HepG2 (cell line): Measurements from ENCODE around the gene LGALS4. TPM values are rescaled to one million over a fixed set of nuclear protein-coding genes. Genes with fewer than 3 reads are reported as not detected.

Experiments used
- ARNT2 ChIP-seq: sonication (generic); formaldehyde crosslinking; IDR thresholded peaks from 2 replicates; pipeline ENCODE4 v1.8.0; 2022; ENCODE audit warnings: mild to moderate bottlenecking, low read depth, missing genetic modification reagents, moderate library complexity
- ATF3 ChIP-seq: sonication (generic); formaldehyde crosslinking; IDR thresholded peaks from 2 replicates; pipeline ENCODE4 v1.4.0; 2020; ENCODE audit warnings: missing genetic modification reagents
- CBX2 ChIP-seq, 2 experiments: fragments of 200-600 bp in 1 of 2; sonication (generic); formaldehyde crosslinking in 1 of 2; IDR thresholded peaks; 2 replicates each; pipeline versions ENCODE4 v1.7.0 to v1.8.1; 2018 to 2022; ENCODE audit warnings: low read depth in 2 of 2, low read length in 1 of 2, mild to moderate bottlenecking in 1 of 2, missing genetic modification reagents in 1 of 2
- EZH2 ChIP-seq: conservative IDR thresholded peaks from 2 replicates; pipeline ENCODE4 v1.6.1; 2012; ENCODE audit warnings: mild to moderate bottlenecking, low read depth, low read length, moderate library complexity
- JDP2 ChIP-seq: sonication (generic); formaldehyde crosslinking; IDR thresholded peaks from 2 replicates; pipeline ENCODE4 v1.8.1; 2022; ENCODE audit warnings: missing genetic modification reagents, borderline replicate concordance
- JUNB ChIP-seq: sonication (generic); formaldehyde crosslinking; IDR thresholded peaks from 2 replicates; pipeline ENCODE4 v1.8.0; 2022; ENCODE audit warnings: missing genetic modification reagents, mild to moderate bottlenecking, borderline replicate concordance
- KDM5A ChIP-seq: fragments of 200-600 bp; sonication (generic); IDR thresholded peaks from 2 replicates; pipeline ENCODE4 v1.7.0; 2018; ENCODE audit warnings: antibody characterized with exemption, mild to moderate bottlenecking, low read length, borderline replicate concordance
- KLF9 ChIP-seq: IDR thresholded peaks from 2 replicates; pipeline ENCODE4 v1.6.1; 2016; ENCODE audit warnings: low read depth
- MED1 ChIP-seq: sonication (generic); formaldehyde crosslinking; IDR thresholded peaks from 2 replicates; pipeline ENCODE4 v1.4.0; 2020; ENCODE audit warnings: missing genetic modification reagents
- MTA1 ChIP-seq: sonication (generic); formaldehyde crosslinking; IDR thresholded peaks from 2 replicates; pipeline ENCODE4 v1.4.0; 2020; ENCODE audit warnings: missing genetic modification reagents, mild to moderate bottlenecking, borderline replicate concordance
- NFE2 ChIP-seq: sonication (generic); formaldehyde crosslinking; IDR thresholded peaks from 2 replicates; pipeline ENCODE4 v1.4.0; 2020; ENCODE audit warnings: missing genetic modification reagents
- NFRKB ChIP-seq: fragments of 450-650 bp; IDR thresholded peaks from 2 replicates; pipeline ENCODE4 v1.6.1; 2017
- PAWR ChIP-seq: sonication (generic); formaldehyde crosslinking; IDR thresholded peaks from 2 replicates; pipeline ENCODE4 v1.4.0; 2020; ENCODE audit warnings: missing genetic modification reagents, mild to moderate bottlenecking, borderline replicate concordance
- RBFOX2 ChIP-seq: fragments of 200-400 bp; formaldehyde crosslinking; IDR thresholded peaks from 2 replicates; pipeline ENCODE4 v1.6.1; 2017; ENCODE audit warnings: low read depth, mild to moderate bottlenecking, low read length
- RBM22 ChIP-seq: fragments of 200-400 bp; formaldehyde crosslinking; optimal IDR thresholded peaks from 2 replicates; pipeline ENCODE3; 2017; ENCODE audit warnings: mild to moderate bottlenecking, low read length, moderate library complexity
- RELA ChIP-seq: sonication (generic); formaldehyde crosslinking; IDR thresholded peaks from 2 replicates; pipeline ENCODE4 v1.4.0; 2020; ENCODE audit warnings: missing genetic modification reagents
- SATB2 ChIP-seq: sonication (generic); formaldehyde crosslinking; IDR thresholded peaks from 2 replicates; pipeline ENCODE4 v1.5.0; 2020; ENCODE audit warnings: missing genetic modification reagents
- SKI ChIP-seq: fragments of 450-650 bp; IDR thresholded peaks from one replicate; pipeline ENCODE4 v1.6.1; 2018; ENCODE audit warnings: mild to moderate bottlenecking; ENCODE audit not compliant: partially characterized antibody
- STAG1 ChIP-seq: sonication (generic); formaldehyde crosslinking; IDR thresholded peaks from 2 replicates; pipeline ENCODE4 v1.4.0; 2020; ENCODE audit warnings: missing genetic modification reagents
- TAF15 ChIP-seq: fragments of 200-400 bp; formaldehyde crosslinking; IDR thresholded peaks from one replicate; pipeline ENCODE4 v1.6.1; 2018; ENCODE audit warnings: mild to moderate bottlenecking, low read depth, low read length; ENCODE audit not compliant: poor library complexity, severe bottlenecking
- ZNF362 ChIP-seq: sonication (generic); formaldehyde crosslinking; IDR thresholded peaks from 2 replicates; pipeline ENCODE4 v1.4.0; 2020; ENCODE audit warnings: missing genetic modification reagents, mild to moderate bottlenecking, borderline replicate concordance
- ZNF513 ChIP-seq: sonication (generic); formaldehyde crosslinking; conservative IDR thresholded peaks from 2 replicates; pipeline ENCODE4 v1.5.0; 2020; ENCODE audit warnings: missing genetic modification reagents
- ZNF570 ChIP-seq: sonication (generic); formaldehyde crosslinking; IDR thresholded peaks from 2 replicates; pipeline ENCODE4 v1.4.0; 2020; ENCODE audit warnings: mild to moderate bottlenecking, missing genetic modification reagents, borderline replicate concordance
- ZNF629 ChIP-seq: sonication (generic); formaldehyde crosslinking; conservative IDR thresholded peaks from 2 replicates; pipeline ENCODE4 v1.5.0; 2020; ENCODE audit warnings: missing genetic modification reagents
- ZNF788 ChIP-seq: sonication (generic); formaldehyde crosslinking; IDR thresholded peaks from 2 replicates; pipeline ENCODE4 v1.5.0; 2020; ENCODE audit warnings: mild to moderate bottlenecking, missing genetic modification reagents, borderline replicate concordance
- ZXDC ChIP-seq: sonication (generic); formaldehyde crosslinking; IDR thresholded peaks from 2 replicates; pipeline ENCODE4 v1.5.0; 2020; ENCODE audit warnings: mild to moderate bottlenecking, missing genetic modification reagents
- polyA plus RNA-seq, 8 experiments: library from polyadenylated mRNA; depleted of rRNA in 3 of 8; stranded (reverse) in 7 of 8; unstranded in 1 of 8; fragments of >200 nt; fragmentation: Illumina TruSeq in 4 of 8; extraction: Trizol in 4 of 8; gene quantifications; 2 replicates each; pipeline versions ENCODE4 v1.2.1 to v1.2.3, GENCODE V29; 2011 to 2016; ENCODE audit warnings: low read depth in 4 of 8, missing spikeins in 1 of 8, mixed read lengths in 1 of 8; ENCODE audit not compliant: insufficient read depth in 1 of 8
- total RNA-seq, 5 experiments: library from RNA; depleted of rRNA; stranded (reverse); fragments of >200 nt; fragmentation: Illumina TruSeq; extraction: Trizol; gene quantifications; 2 replicates each; pipeline ENCODE4 v1.2.3, GENCODE V29; 2016; ENCODE audit warnings: low read depth in 1 of 5

Gene LGALS4
- total and polyA plus RNA-seq, 2 of the 13 experiments (the other 11 are each of a cell fraction or from before 2014, with no cell fraction given): 0.24 to 0.71 TPM

GRCh38 chr19:38851622-38852230 is 39.0 kb upstream of the LGALS4 start (continued):
- TF ChIP-seq ZXDC (CRISPR knock-in tag) (no peak), ZNF629 (CRISPR knock-in tag) (no peak), ZNF513 (no peak), MTA1 (peak; percentile 9; the same call in 1 of the 2 replicates), SATB2 (CRISPR knock-in tag) (no peak), JDP2 (CRISPR knock-in tag) (no peak; the same call in 1 of the 2 replicates), ARNT2 (CRISPR knock-in tag) (no peak), SKI (peak; percentile 64), TAF15 (no peak), NFE2 (no peak), KLF9 (CRISPR knock-in tag) (no peak), STAG1 (CRISPR knock-in tag) (no peak), KDM5A (no peak), ZNF362 (CRISPR knock-in tag) (no peak), RBFOX2 (peak; percentile 86), CBX2 (IDR thresholded peaks at IDR 0.05; ENCODE audit: low read depth, low read length) (no peak), CBX2 (CRISPR knock-in tag; IDR thresholded peaks at IDR 0.05; ENCODE audit: low read depth) (no peak), ZNF788 (CRISPR knock-in tag) (peak; percentile 75; the same call in 1 of the 2 replicates), RELA (CRISPR knock-in tag) (no peak), MED1 (CRISPR knock-in tag) (peak; percentile 70), ZNF570 (CRISPR knock-in tag) (no peak), EZH2 (no peak), PAWR (CRISPR knock-in tag) (no peak), JUNB (no peak; the same call in 1 of the 2 replicates), NFRKB (no peak), RBM22 (no peak), ATF3 (CRISPR knock-in tag) (no peak; the same call in 1 of the 2 replicates)
